Peyer's patch (tissue), 4 donors: Measurements from ENCODE around the gene CHAF1A. TPM values are rescaled to one million over a fixed set of nuclear protein-coding genes. Genes with fewer than 3 reads are reported as not detected.

ENCODE experiments used
- DNase-seq, 3 donors: peaks; one replicate each; pipeline ENCODE4 v3.0.0-alpha.2; 2017 to 2019
- H3K27ac ChIP-seq, 4 donors: fragments of 200-600 bp; sonication (generic); one replicate each; pipeline ENCODE4 v1.5.1; 2016 to 2019
- H3K27me3 ChIP-seq, 2 donors: fragments of 200-600 bp; sonication (generic); one replicate each; pipeline ENCODE4 v1.5.1; 2019
- H3K36me3 ChIP-seq, 3 donors: fragments of 200-600 bp; sonication (generic); one replicate each; pipeline ENCODE4 v1.5.1; 2016 to 2019
- H3K4me1 ChIP-seq, 4 donors: fragments of 200-600 bp; sonication (generic); one replicate each; pipeline ENCODE4 v1.5.1; 2016 to 2019
- H3K4me3 ChIP-seq, 4 donors: fragments of 200-600 bp; sonication (generic); 1 replicate in 3 of 4; 2 replicates in 1 of 4; pipeline ENCODE4 v1.5.1; 2016 to 2019; ENCODE audit warnings: mild to moderate bottlenecking in 1 of 4
- H3K9me3 ChIP-seq, 4 donors: fragments of 200-600 bp; sonication (generic); one replicate each; pipeline ENCODE4 v1.5.1; 2016 to 2019; ENCODE audit warnings: mild to moderate bottlenecking in 1 of 4
- POLR2A ChIP-seq, 2 donors: fragments of 450-650 bp; IDR thresholded peaks; one replicate each; pipeline ENCODE4 v1.5.1; 2017; ENCODE audit warnings: antibody characterized with exemption in 2 of 2, mild to moderate bottlenecking in 2 of 2, moderate library complexity in 2 of 2
- total RNA-seq, 4 donors: library from RNA; depleted of rRNA; stranded (reverse); fragments of >200 nt; gene quantifications; one replicate each; pipeline ENCODE4 v1.1.0, GENCODE V29; 2016
- TF ChIP-seq, protein P1 (sequence below), 6 experiments: fragments of 450-650 bp in 4 of 6; fragments of 200-600 bp in 2 of 6; sonication (generic) in 1 of 6; IDR thresholded peaks; one replicate each; pipeline ENCODE4 v1.5.1; 2017 to 2019; ENCODE audit warnings: antibody characterized with exemption in 6 of 6, mild to moderate bottlenecking in 3 of 6, moderate library complexity in 1 of 6

The CHAF1A gene
- total RNA-seq, 4 donors from 2014 or later, result 7.5 to 66.8 (median 14.4) TPM

DNA sequence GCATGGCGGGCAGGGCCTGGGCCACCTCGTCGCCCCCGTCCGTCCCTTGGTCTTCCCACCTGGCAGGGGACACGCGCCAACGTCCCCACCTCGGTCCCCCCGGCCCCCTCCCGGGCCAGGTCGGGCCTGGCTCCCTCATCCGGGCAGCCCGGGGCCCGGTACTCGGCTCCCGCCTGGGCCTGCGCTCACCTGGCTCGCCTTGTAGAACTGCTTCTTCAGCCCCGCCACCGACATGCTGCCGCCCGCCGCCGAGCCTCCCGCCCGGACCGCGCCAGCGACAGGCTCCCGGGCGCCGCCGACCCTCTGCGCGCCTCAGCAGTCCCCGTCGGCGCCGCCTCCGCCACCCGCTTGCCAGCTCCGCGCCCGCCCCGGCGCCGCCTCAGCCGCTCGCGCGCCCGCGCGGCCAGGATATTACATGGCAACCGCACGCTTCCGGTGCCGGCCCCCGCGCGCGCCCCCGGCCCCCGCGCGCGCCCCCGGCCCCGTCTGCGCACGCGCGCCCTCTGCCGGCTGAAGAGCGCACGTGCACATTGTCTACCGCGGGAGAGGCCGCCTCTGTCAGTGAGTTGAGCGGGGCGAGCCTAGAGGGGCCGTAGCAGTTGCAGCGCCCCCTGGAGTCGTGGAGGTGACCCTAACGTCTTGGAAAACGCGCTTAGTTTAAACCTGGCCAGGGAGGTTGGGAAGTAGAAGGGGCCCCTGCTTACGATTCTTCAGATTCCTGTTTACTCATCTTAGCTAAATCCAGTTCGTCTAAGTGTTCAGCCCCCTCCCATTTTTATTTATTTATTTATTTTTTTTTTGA is 2.1 kb upstream of the CHAF1A start, which contains the start of gene SH3GL1:
TSS of gene SH3GL1 (minus strand) at position 413 of the 802 bp plus-strand sequence. CDS start at position 234, 179 bp downstream.
- TF ChIP-seq, protein P1, sequence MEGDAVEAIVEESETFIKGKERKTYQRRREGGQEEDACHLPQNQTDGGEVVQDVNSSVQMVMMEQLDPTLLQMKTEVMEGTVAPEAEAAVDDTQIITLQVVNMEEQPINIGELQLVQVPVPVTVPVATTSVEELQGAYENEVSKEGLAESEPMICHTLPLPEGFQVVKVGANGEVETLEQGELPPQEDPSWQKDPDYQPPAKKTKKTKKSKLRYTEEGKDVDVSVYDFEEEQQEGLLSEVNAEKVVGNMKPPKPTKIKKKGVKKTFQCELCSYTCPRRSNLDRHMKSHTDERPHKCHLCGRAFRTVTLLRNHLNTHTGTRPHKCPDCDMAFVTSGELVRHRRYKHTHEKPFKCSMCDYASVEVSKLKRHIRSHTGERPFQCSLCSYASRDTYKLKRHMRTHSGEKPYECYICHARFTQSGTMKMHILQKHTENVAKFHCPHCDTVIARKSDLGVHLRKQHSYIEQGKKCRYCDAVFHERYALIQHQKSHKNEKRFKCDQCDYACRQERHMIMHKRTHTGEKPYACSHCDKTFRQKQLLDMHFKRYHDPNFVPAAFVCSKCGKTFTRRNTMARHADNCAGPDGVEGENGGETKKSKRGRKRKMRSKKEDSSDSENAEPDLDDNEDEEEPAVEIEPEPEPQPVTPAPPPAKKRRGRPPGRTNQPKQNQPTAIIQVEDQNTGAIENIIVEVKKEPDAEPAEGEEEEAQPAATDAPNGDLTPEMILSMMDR (IDR thresholded peaks at IDR 0.05), result peak; percentile 94 to 100 (median 99)
- TF ChIP-seq POLR2A (IDR thresholded peaks at IDR 0.05), result peak in 1 of 2 donors; percentile 80
- Histone ChIP-seq H3K4me3 (peak within 1 kb of the TSS; percentile 96 to 99 (median 98)), H3K4me1 (peaks cover 0 to 22% (median 15%) of the 10 kb centered on the region in 4 donors), H3K27ac (peak within 1 kb of the TSS; percentile 96 to 98 (median 96)), H3K27me3 (no peaks in the 10 kb centered on the region), H3K36me3 (peaks cover 0 to 19% (median 0%) of the 10 kb centered on the region in 3 donors), H3K9me3 (no peaks in the 10 kb centered on the region)
- DNase-seq, result peak; percentile 90 to 97 (median 96)

DNA sequence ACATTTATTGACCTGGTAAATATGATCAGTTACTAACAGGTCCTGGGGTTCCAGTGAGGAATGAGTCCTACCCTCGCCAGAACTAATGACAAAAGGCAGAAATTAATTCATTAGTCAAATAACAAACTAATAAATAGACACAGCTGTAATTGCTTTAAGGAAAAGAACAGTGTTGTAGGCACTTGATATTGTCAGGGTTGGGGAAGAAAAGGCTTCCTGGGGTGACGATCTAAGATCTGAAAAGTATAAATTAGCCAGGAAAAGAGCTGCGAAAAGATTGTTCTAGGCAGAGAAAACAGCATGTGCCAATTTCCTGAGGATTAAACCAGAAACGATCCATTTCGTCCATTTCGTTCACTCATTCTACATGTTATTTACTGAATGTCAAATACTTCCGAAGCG is 670 bp upstream of the CHAF1A start:
- H3K9me3 ChIP-seq, result no peaks in the 10 kb centered on the region
- no peaks in the 10 kb centered on the region for H3K27me3 ChIP-seq
- H3K4me3 ChIP-seq, result peak overlapping the region; percentile 14 to 95 (median 72)
- peak overlapping the region; percentile 71 to 90 (median 88) for H3K27ac ChIP-seq
- H3K36me3 ChIP-seq, result peaks cover 0 to 9% (median 0%) of the 10 kb centered on the region in 3 donors
- DNase-seq, result no peak
- H3K4me1 ChIP-seq, result peaks cover 0 to 22% (median 15%) of the 10 kb centered on the region in 4 donors
- peak in 1 of 2 donors; percentile 15 for TF ChIP-seq POLR2A (IDR thresholded peaks at IDR 0.05)
- TF ChIP-seq, protein P1 (IDR thresholded peaks at IDR 0.05), result no peak

DNA sequence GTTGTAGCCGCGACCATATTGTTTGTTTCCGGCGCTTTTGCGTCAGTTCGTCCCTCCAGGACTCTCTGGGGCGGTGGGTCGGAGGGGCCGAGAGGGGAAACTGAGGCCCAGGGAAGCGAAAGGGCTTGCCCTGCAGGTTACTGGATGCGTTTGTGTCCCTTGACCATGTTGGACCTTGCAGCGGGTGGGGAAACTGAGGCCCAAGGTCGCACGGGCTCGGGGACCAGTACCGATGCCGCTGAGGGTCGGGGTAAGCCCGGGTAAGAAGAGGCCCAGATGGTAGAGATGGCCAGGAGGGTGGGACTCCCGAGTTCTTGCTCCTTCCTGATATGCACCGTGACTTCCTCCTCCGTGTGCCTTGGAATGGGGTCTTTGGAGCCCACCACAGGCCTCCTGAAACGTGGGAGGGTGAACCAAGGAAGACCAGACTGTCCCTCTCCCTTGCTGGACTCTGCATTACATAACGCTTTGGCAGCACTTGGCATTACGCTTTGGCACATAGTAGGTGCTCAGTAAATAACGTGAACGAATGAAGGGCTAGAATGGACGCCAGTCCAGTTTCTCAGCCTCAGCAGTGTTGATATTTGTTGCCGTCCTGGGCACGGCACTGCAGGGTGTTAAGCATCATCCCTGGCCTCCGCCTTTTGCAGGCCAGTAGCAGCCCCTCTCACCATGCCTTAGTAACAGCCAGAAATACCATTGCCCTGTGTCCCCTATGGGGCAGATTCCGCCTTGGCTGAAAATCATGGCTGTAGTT is 743 bp downstream of the CHAF1A start:
- TF ChIP-seq, protein P1 (IDR thresholded peaks at IDR 0.05), result no peak
- TF ChIP-seq POLR2A (IDR thresholded peaks at IDR 0.05), result no peak
- peak in 1 of 3 donors; percentile 53 for DNase-seq
- Histone ChIP-seq H3K27ac (peak overlapping the region; percentile 60 to 88 (median 77)), H3K4me1 (peaks cover 0 to 22% (median 15%) of the 10 kb centered on the region in 4 donors), H3K4me3 (peak overlapping the region; percentile 65 to 95 (median 75)), H3K36me3 (no peaks in the 10 kb centered on the region), H3K27me3 (no peaks in the 10 kb centered on the region), H3K9me3 (no peaks in the 10 kb centered on the region)

DNA sequence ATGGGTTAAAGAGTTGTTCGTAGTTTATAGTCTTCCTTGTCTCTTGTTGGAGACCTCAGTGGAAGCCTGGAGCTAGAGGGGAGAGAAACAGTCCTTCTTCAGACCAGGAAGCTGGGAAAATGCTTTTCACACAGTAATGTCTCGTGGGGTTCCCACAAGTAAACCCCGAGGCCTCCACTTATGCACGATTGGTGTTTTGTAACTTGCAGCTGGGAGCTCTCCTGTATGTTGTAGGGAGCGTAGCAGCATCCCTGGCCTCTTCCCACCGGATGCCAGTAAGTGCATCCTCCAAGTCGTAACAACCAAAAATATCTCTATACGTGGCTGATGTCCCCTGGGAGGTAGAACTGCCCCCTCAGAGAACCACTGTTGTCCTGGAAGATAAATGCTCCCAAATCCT is 3.5 kb downstream of the CHAF1A start:
- H3K27me3 ChIP-seq, result no peaks in the 10 kb centered on the region
- no peak overlapping the region for H3K4me3 ChIP-seq
- TF ChIP-seq, protein P1 (IDR thresholded peaks at IDR 0.05), result no peak
- TF ChIP-seq POLR2A (IDR thresholded peaks at IDR 0.05), result no peak
- peaks cover 0 to 4% (median 0%) of the 10 kb centered on the region in 3 donors for H3K36me3 ChIP-seq
- peaks cover 0 to 12% (median 10%) of the 10 kb centered on the region in 4 donors for H3K4me1 ChIP-seq
- no peaks in the 10 kb centered on the region for H3K9me3 ChIP-seq
- H3K27ac ChIP-seq, result no peak overlapping the region
- DNase-seq, result no peak

DNA sequence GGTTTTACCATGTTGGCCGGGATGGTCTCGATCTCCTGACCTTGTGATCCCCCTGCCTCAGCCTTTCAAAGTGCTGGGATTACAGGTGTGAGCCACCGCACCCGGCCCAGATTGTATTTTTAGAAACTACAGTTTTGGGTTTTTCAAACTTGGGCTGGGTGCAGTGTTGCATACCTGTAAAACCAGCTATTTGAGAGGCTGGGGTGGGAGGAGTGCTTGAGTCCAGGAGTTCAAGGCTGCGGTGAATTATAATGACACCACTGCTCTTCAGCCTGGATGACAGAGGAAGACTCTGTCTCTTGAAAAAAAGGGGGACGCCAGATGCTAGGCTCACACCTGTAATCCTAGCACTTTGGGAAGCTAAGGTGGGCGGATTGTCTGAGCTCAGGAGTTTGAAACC is 4.2 kb downstream of the CHAF1A start:
- H3K27ac ChIP-seq, result no peak overlapping the region
- DNase-seq, result no peak
- TF ChIP-seq, protein P1 (IDR thresholded peaks at IDR 0.05), result no peak
- no peak for TF ChIP-seq POLR2A (IDR thresholded peaks at IDR 0.05)
- no peaks in the 10 kb centered on the region for H3K27me3 ChIP-seq
- no peaks in the 10 kb centered on the region for H3K9me3 ChIP-seq
- H3K4me1 ChIP-seq, result peaks cover 0 to 10% (median 9%) of the 10 kb centered on the region in 4 donors
- H3K36me3 ChIP-seq, result peaks cover 0 to 4% (median 0%) of the 10 kb centered on the region in 3 donors
- no peak overlapping the region for H3K4me3 ChIP-seq
